SU-DHL-6 (cell line): ENCODE results near the gene CBFB.

Experiments
- H2AFZ ChIP-seq: fragments of 200-600 bp; sonication (generic); 2 replicates; pipeline ENCODE4 v1.6.1; 2014; ENCODE audit warnings: low read depth, mild to moderate bottlenecking, moderate library complexity, mixed read lengths, antibody characterized with exemption, low read length; ENCODE audit not compliant: severe bottlenecking
- H3F3A ChIP-seq: fragments of 200-600 bp; shearing (Covaris generic); 2 replicates; pipeline ENCODE4 v1.6.0; 2016; ENCODE audit warnings: antibody characterized with exemption, mild to moderate bottlenecking; ENCODE audit not compliant: insufficient read depth
- H3K27ac ChIP-seq: fragments of 200-600 bp; sonication (generic); 2 replicates; pipeline ENCODE4 v1.5.1; 2016; ENCODE audit warnings: low read depth, mild to moderate bottlenecking, low read length, moderate library complexity, mixed read lengths
- H3K27me3 ChIP-seq: fragments of 200-600 bp; sonication (generic), shearing (Covaris generic); 2 replicates; pipeline ENCODE4 v1.6.0; 2014; ENCODE audit warnings: mild to moderate bottlenecking, low read length
- H3K36me3 ChIP-seq: fragments of 200-600 bp; sonication (generic); 2 replicates; pipeline ENCODE4 v1.6.1; 2014; ENCODE audit warnings: mild to moderate bottlenecking, low read length, mixed read lengths
- H3K4me2 ChIP-seq: fragments of 300-600, 200-600 bp; shearing (Covaris generic), sonication (generic); 2 replicates; pipeline ENCODE4 v1.6.0; 2014; ENCODE audit warnings: low read length, low read depth, mild to moderate bottlenecking; ENCODE audit not compliant: poor library complexity, severe bottlenecking
- H3K4me3 ChIP-seq: fragments of 200-600 bp; sonication (generic); 2 replicates; pipeline ENCODE4 v1.5.1; 2014; ENCODE audit warnings: antibody characterized with exemption, low read length, mild to moderate bottlenecking, mixed read lengths; ENCODE audit not compliant: insufficient read depth, poor library complexity, severe bottlenecking
- H3K79me2 ChIP-seq: fragments of 200-600 bp; sonication (generic); 2 replicates; pipeline ENCODE4 v1.6.1; 2014; ENCODE audit warnings: mild to moderate bottlenecking, low read length, moderate library complexity; ENCODE audit not compliant: insufficient read depth
- H3K9ac ChIP-seq: fragments of 200-600 bp; sonication (generic); 2 replicates; pipeline ENCODE4 v1.7.0; 2014; ENCODE audit warnings: mild to moderate bottlenecking, low read length
- H3K9me2 ChIP-seq: fragments of 200-600 bp; sonication (generic); replicated peaks from 2 replicates; pipeline ENCODE4 v1.6.1; 2014; ENCODE audit warnings: low read length; ENCODE audit not compliant: insufficient read depth
- H3K9me3 ChIP-seq: fragments of 200-600 bp; sonication (generic); 2 replicates; pipeline ENCODE4 v1.6.1; 2014; ENCODE audit warnings: low read length, mixed read lengths; ENCODE audit not compliant: insufficient read depth
- H4K20me1 ChIP-seq: fragments of 200-600 bp; sonication (generic); 2 replicates; pipeline ENCODE4 v1.6.1; 2014; ENCODE audit warnings: low read depth, mild to moderate bottlenecking, antibody characterized with exemption, low read length, moderate library complexity, mixed read lengths
- EZH2phosphoT487 ChIP-seq: fragments of 200-600 bp; sonication (generic), shearing (Covaris generic); conservative IDR thresholded peaks from 2 replicates; pipeline ENCODE4 v1.6.1; 2018; ENCODE audit warnings: mild to moderate bottlenecking, antibody characterized with exemption, low read length, moderate library complexity, mixed read lengths
- TF ChIP-seq, protein P1 (sequence below): fragments of 200-600 bp; sonication (generic); IDR thresholded peaks from one replicate; pipeline ENCODE4 v1.5.1; 2017; ENCODE audit warnings: antibody characterized with exemption, mild to moderate bottlenecking, low read length, moderate library complexity; ENCODE audit not compliant: insufficient read depth, poor library complexity, severe bottlenecking

Gene CBFB

DNA sequence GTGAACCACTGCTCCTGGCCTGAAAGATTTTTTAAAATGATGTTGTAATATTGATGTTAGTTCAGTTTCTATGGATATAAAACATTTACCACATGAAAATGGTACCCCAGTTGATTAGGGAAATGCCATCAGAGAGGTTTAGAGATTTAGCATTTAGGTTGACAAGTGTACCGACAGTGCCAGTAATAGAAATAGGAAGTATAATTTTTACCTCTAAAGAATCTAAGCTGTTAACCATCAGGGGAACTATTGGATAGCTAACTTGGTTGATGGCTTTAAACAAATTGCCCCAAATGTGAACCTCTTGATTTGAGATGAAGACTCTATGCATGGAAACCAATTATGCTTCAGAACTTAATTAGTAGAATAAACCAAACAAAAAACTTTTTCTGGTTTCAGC, 6.4 kb downstream of the CBFB start:
- H4K20me1 ChIP-seq = peaks cover 25% of the 10 kb centered on the region
- H3K79me2 ChIP-seq = peaks cover 99% of the 10 kb centered on the region
- peak overlapping the region; percentile 21 for H3K4me2 ChIP-seq
- H3K9me3 ChIP-seq = no peaks in the 10 kb centered on the region
- H3K9me2 ChIP-seq = no peaks in the 10 kb centered on the region
- peaks cover 18% of the 10 kb centered on the region for H3F3A ChIP-seq
- H3K27ac ChIP-seq = no peak overlapping the region
- H3K36me3 ChIP-seq = peaks cover 41% of the 10 kb centered on the region
- H3K27me3 ChIP-seq = no peaks in the 10 kb centered on the region
- H3K4me3 ChIP-seq = no peak overlapping the region
- no peak overlapping the region for H2AFZ ChIP-seq
- H3K9ac ChIP-seq = no peak overlapping the region
- TF ChIP-seq EZH2phosphoT487 = no peak
- TF ChIP-seq, protein P1, sequence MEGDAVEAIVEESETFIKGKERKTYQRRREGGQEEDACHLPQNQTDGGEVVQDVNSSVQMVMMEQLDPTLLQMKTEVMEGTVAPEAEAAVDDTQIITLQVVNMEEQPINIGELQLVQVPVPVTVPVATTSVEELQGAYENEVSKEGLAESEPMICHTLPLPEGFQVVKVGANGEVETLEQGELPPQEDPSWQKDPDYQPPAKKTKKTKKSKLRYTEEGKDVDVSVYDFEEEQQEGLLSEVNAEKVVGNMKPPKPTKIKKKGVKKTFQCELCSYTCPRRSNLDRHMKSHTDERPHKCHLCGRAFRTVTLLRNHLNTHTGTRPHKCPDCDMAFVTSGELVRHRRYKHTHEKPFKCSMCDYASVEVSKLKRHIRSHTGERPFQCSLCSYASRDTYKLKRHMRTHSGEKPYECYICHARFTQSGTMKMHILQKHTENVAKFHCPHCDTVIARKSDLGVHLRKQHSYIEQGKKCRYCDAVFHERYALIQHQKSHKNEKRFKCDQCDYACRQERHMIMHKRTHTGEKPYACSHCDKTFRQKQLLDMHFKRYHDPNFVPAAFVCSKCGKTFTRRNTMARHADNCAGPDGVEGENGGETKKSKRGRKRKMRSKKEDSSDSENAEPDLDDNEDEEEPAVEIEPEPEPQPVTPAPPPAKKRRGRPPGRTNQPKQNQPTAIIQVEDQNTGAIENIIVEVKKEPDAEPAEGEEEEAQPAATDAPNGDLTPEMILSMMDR = no peak

DNA sequence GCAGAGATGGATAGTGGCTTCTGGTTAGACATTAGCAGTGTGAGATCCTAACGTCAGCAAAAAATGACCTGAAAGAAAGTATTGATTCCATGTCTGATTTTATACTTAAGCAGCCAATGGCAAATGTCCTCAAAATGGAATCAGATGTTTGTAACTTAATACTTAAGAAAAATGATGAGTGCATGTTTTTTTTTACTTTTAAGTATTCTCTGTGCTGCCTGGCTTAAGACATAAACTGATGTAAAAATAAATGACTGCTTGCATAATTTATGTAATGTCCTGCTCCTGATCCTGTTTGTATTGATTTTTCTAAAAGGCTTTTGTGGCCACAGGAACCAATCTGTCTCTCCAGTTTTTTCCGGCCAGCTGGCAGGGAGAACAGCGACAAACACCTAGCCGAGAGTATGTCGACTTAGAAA, 7.4 kb downstream of the CBFB start:
- TF ChIP-seq, protein P1 = no peak
- TF ChIP-seq EZH2phosphoT487 = no peak
- Histone ChIP-seq H4K20me1 (peaks cover 25% of the 10 kb centered on the region), H3K36me3 (peaks cover 36% of the 10 kb centered on the region), H3K4me3 (no peak overlapping the region), H2AFZ (no peak overlapping the region), H3F3A (peaks cover 15% of the 10 kb centered on the region), H3K4me2 (no peak overlapping the region), H3K79me2 (peaks cover 99% of the 10 kb centered on the region), H3K27me3 (no peaks in the 10 kb centered on the region), H3K27ac (no peak overlapping the region), H3K9me2 (no peaks in the 10 kb centered on the region), H3K9ac (no peak overlapping the region), H3K9me3 (no peaks in the 10 kb centered on the region)

DNA sequence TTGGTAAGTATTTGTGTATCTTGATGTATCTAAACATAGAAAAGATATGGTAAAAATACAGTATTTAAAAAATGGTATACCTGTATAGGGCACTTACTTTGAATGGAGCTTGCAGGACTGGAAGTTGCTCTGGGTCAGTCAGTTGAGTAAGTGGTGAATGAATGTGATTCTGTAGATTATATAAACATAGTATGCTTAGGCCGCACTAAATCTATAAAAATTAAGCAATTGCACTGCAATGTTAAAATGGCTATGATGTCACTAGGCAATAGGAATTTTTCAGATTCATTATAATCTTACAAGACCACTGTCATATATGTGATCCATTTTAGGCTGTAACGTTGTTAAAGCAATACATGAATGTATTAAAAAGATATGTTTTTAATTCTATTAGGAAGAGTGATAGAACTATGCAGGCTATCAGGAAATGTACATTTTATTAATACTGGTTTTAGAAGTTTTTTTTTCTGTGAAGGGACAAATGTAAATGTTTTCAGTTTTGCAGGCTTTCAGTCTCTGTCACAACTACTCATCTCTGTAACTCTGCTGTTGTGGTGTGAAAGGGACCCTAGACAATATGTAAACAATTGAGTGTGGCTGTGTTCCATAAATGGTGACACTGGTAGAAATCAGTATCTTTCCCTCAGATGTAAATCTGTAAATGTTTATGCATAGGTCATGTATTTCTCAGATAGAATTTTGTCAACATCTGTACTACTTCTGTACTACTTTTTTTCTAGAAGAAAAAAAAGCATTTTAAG, 10.5 kb downstream of the CBFB start:
- Histone ChIP-seq H3K9me3 (no peaks in the 10 kb centered on the region), H3K27ac (no peak overlapping the region), H3K4me3 (no peak overlapping the region), H3K27me3 (no peaks in the 10 kb centered on the region), H3K36me3 (peaks cover 41% of the 10 kb centered on the region), H3K9me2 (no peaks in the 10 kb centered on the region), H3K79me2 (peaks cover 94% of the 10 kb centered on the region), H4K20me1 (peaks cover 18% of the 10 kb centered on the region), H3F3A (peaks cover 10% of the 10 kb centered on the region), H3K9ac (no peak overlapping the region), H2AFZ (no peak overlapping the region), H3K4me2 (no peak overlapping the region)
- TF ChIP-seq EZH2phosphoT487 = no peak
- TF ChIP-seq, protein P1 = no peak
